ENCODE measurements around the gene RFT1.

GRCh38 chr3:53171064-53171418 is 40.8 kb upstream of the RFT1 start:
- TF ChIP-seq CTCF (IDR thresholded peaks at IDR 0.05): no peak
- TF ChIP-seq POLR2A (IDR thresholded peaks at IDR 0.05): no peak
